ENCODE measurements around the gene THEMIS. TPM values are rescaled to one million over a fixed set of nuclear protein-coding genes. Genes with fewer than 3 reads are reported as not detected.

THEMIS gene
- total and polyA plus RNA-seq, 2 experiments from 2014 or later, result not detected

- TF ChIP-seq REST (IDR thresholded peaks at IDR 0.05; ENCODE audit: unreplicated experiment) (no peak), CTCF (conservative IDR thresholded peaks at IDR 0.05; ENCODE audit: low read depth in 2 of 2) (no peak)
Measured at GRCh38 chr6:127937102-127937501, 36.2 kb upstream of the THEMIS start (continued).

- peaks cover 7% of the 10 kb centered on the region; the same call in 2 of the 3 replicates for H3K4me1 Mint-ChIP-seq
- Histone ChIP-seq H3K4me1 (ENCODE audit: insufficient read depth) (no peaks in the 10 kb centered on the region), H3K79me2 (replicated peaks; ENCODE audit: insufficient read depth) (no peaks in the 10 kb centered on the region), H3K4me2 (no peak overlapping the region), H3K36me3 (ENCODE audit: insufficient read depth) (0 out of 2 replicates have a peak, but pooled peaks cover 7% of the 10 kb centered on the region), H3F3A (replicated peaks; ENCODE audit: low read depth) (no peaks in the 10 kb centered on the region), H4K20me1 (replicated peaks; ENCODE audit: insufficient read depth) (no peaks in the 10 kb centered on the region), H3K27me3 (ENCODE audit: insufficient read depth) (no peaks in the 10 kb centered on the region), H3K9me2 (ENCODE audit: insufficient read depth) (no peaks in the 10 kb centered on the region), H3K4me3 (no peak overlapping the region), H2AFZ (no peak overlapping the region), H3K27ac (ENCODE audit: low read depth) (no peak overlapping the region)
- H3K36me3 Mint-ChIP-seq (ENCODE audit: low read depth), result peaks cover 14% of the 10 kb centered on the region
- no peaks in the 10 kb centered on the region for H3K27me3 Mint-ChIP-seq (ENCODE audit: insufficient read depth, low read depth, poor library complexity)
- H3K27ac Mint-ChIP-seq, result no peak overlapping the region
- H3K4me3 Mint-ChIP-seq, result no peak overlapping the region
- DNase-seq (ENCODE audit: low spot score) (no peak), ATAC-seq (no peak)
- H3K9me3 Mint-ChIP-seq, result peaks cover 21% of the 10 kb centered on the region
- TF ChIP-seq ZNF331 (CRISPR knock-in tag; IDR thresholded peaks at IDR 0.05; ENCODE audit: low read depth) (no peak), ETS1 (IDR thresholded peaks at IDR 0.05) (no peak), EZH2phosphoT487 (IDR thresholded peaks at IDR 0.05; ENCODE audit: unreplicated experiment) (no peak), STAT1 (IDR thresholded peaks at IDR 0.05; ENCODE audit: unreplicated experiment) (no peak), JUNB (IDR thresholded peaks at IDR 0.05; ENCODE audit: unreplicated experiment) (no peak), CTCF (conservative IDR thresholded peaks at IDR 0.05; ENCODE audit: low read depth in 2 of 2) (no peak), ZNF462 (CRISPR knock-in tag; IDR thresholded peaks at IDR 0.05) (no peak), POLR2AphosphoS5 (IDR thresholded peaks at IDR 0.05; ENCODE audit: low read depth) (no peak)
Measured at GRCh38 chr6:127934956-127935355, 34.1 kb upstream of the THEMIS start.
